ENCODE data around the gene BRPF3. TPM values are rescaled to one million over a fixed set of nuclear protein-coding genes. Genes with fewer than 3 reads are reported as not detected.

BRPF3 gene
- total RNA-seq, 1 donor from 2014 or later, result 7.1 TPM

DNA sequence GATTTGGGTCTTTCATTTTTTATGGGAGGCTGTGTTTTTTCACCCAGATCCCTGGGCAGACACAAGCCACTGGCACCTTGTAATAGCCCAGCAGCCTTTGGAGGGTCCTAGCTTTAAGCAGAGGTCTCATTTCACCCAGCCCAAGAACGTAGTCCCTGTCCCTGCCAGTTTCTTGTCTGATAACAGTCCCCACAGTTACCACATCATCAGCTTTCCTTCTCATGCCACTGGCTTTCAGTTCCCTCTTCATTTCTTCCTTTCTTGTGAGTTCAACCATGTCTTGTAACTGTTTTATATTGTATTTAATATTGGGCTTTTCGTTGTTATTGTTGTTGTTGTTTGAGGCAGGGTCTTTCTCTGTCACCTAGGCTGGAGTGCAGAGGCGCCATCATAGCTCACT is 83.9 kb downstream of the BRPF3 start:
- no peak for DNase-seq (ENCODE audit: low read depth)
- H3K4me3 ChIP-seq (ENCODE audit: low read depth, low read length), result no peak overlapping the region
- TF ChIP-seq, protein P1, sequence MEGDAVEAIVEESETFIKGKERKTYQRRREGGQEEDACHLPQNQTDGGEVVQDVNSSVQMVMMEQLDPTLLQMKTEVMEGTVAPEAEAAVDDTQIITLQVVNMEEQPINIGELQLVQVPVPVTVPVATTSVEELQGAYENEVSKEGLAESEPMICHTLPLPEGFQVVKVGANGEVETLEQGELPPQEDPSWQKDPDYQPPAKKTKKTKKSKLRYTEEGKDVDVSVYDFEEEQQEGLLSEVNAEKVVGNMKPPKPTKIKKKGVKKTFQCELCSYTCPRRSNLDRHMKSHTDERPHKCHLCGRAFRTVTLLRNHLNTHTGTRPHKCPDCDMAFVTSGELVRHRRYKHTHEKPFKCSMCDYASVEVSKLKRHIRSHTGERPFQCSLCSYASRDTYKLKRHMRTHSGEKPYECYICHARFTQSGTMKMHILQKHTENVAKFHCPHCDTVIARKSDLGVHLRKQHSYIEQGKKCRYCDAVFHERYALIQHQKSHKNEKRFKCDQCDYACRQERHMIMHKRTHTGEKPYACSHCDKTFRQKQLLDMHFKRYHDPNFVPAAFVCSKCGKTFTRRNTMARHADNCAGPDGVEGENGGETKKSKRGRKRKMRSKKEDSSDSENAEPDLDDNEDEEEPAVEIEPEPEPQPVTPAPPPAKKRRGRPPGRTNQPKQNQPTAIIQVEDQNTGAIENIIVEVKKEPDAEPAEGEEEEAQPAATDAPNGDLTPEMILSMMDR (conservative IDR thresholded peaks at IDR 0.05; ENCODE audit: low read depth, low read length), result no peak

DNA sequence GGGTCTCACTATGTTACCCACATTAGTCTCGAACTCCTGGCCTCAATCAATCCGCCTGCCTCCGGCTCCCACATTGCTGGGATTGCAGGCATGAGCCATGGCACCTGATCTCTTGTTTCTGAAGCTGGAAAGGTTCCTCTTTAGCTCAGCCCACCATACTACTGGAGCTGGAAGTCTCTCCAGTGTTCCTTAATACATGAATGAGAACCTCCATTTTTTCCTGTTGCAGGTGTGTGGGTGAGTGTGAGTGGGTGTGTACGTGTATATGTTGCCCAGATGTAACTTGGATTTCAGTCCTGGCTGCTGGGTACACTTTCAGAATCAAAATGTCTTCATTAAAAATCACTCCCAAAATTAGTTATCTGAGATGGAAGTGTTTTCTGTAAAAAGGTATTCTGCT is 84.4 kb downstream of the BRPF3 start:
- TF ChIP-seq, protein P1 (conservative IDR thresholded peaks at IDR 0.05; ENCODE audit: low read depth, low read length), result no peak
- no peak overlapping the region for H3K4me3 ChIP-seq (ENCODE audit: low read depth, low read length)
- no peak for DNase-seq (ENCODE audit: low read depth)

Other genes starting within 250 kb of the BRPF3 start
- gene SLC26A8, start 172.1 kb upstream of the BRPF3 start, total RNA-seq, result 1.4 TPM in 1 of 2 replicates, not detected in the other
- gene MAPK14, start 168.9 kb upstream of the BRPF3 start, total RNA-seq, result 27.3 and 36.5 TPM in 2 replicates
- 33.8 and 44.6 TPM in 2 replicates for gene MAPK13, start 66.2 kb upstream of the BRPF3 start, total RNA-seq
- not detected in 2 replicates for gene PNPLA1, start 73.3 kb downstream of the BRPF3 start, total RNA-seq
- gene BNIP5, start 140.1 kb downstream of the BRPF3 start, total RNA-seq, result under 0.01 TPM in 1 of 2 replicates, not detected in the other
- 0.87 and 3.2 TPM in 2 replicates for gene ETV7, start 190.9 kb downstream of the BRPF3 start, total RNA-seq
- gene PXT1, start 246.1 kb downstream of the BRPF3 start, total RNA-seq, result not detected in 2 replicates
- gene KCTD20, start 246.3 kb downstream of the BRPF3 start, total RNA-seq, result 48.8 and 54.0 TPM in 2 replicates